ENCODE measurements around the gene EYS.

The EYS gene

DNA sequence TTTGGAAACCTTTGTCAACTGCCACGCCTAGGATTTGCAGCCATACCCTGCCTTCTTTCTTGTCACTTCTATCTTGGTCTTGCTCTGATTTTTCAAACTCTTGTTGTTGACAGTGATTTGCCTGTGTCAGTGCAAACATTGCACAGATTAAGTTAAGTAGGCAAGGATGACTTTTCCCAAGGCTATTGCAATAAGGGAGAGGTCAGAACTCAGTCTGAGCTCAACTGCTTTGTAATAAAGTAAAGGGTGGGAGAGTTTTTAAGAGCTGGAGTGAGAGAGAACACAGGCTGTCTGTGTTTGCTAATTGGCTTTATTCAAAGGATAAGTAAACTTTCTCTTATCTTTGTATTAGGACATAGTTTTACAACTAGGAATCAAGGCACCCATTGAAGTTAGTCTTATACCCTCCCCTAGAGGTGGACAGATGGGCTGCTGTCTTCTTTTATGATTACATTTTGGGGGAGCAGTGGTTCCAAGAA lies 1622.8 kb downstream of the EYS start:
- TF ChIP-seq ZNF274 (IDR thresholded peaks at IDR 0.05; ENCODE audit: low read depth, low read length) (no peak), YY1 (IDR thresholded peaks at IDR 0.05; ENCODE audit: insufficient read depth, insufficient read length) (no peak), SUZ12 (IDR thresholded peaks at IDR 0.05; ENCODE audit: extremely low read depth, insufficient read depth, insufficient read length) (no peak)
- Histone ChIP-seq H3K36me3 (ENCODE audit: insufficient read depth, insufficient read length, low read length) (no peaks in the 10 kb centered on the region), H3K4me1 (ENCODE audit: insufficient read depth, insufficient read length) (no peaks in the 10 kb centered on the region), H3K9me3 (ENCODE audit: insufficient read depth, low read length) (no peaks in the 10 kb centered on the region), H3K4me3 (ENCODE audit: insufficient read length, low read depth) (no peak overlapping the region), H3K27me3 (ENCODE audit: insufficient read depth, insufficient read length) (no peaks in the 10 kb centered on the region), H3K9ac (ENCODE audit: insufficient read length, low read depth) (no peak overlapping the region)
- no peak for DNase-seq (ENCODE audit: low read depth, low spot score)

DNA sequence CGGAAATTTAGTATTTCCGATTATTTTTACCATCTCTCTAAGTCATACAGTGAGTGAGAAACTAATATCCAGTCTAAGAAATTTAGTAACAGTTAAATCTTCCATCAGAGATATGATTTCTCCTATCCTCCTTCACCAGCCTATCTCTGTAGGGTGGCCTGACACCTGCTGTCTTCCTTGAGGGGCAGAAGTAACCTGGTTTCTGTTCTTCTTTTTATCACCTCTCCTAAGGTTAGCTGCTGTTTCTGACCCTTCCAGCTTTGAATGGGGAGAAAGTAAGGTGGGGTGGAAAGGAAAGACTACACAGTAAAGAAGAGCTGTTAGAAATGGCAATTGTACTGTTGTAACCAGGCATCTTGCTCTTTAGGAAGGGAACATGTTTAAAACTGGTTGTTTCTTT lies 1623.8 kb downstream of the EYS start:
- Histone ChIP-seq H3K4me3 (ENCODE audit: insufficient read length, low read depth) (no peak overlapping the region), H3K36me3 (ENCODE audit: insufficient read depth, insufficient read length, low read length) (no peaks in the 10 kb centered on the region), H3K27me3 (ENCODE audit: insufficient read depth, insufficient read length) (no peaks in the 10 kb centered on the region), H3K9me3 (ENCODE audit: insufficient read depth, low read length) (no peaks in the 10 kb centered on the region), H3K4me1 (ENCODE audit: insufficient read depth, insufficient read length) (no peaks in the 10 kb centered on the region), H3K9ac (ENCODE audit: insufficient read length, low read depth) (no peak overlapping the region)
- TF ChIP-seq YY1 (IDR thresholded peaks at IDR 0.05; ENCODE audit: insufficient read depth, insufficient read length), result no peak
- no peak for DNase-seq (ENCODE audit: low read depth, low spot score)

DNA sequence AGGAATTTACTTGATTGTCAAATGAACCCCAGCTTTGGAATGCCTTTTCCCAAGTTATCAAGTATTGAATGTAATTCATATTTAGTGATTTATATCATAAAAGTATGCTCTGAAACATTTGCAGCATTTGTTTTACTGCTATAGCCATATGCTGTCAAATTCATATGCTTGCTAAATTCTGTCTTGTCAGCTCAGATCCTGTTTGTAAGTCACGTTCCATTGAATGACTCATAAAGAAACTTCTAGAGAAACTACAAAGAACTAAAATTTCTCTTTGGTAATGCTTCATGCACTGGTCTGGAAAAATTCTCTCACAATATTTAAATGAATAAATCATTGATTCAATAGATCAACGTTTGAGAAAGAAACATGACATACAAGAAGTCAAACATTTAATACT lies 1625.6 kb downstream of the EYS start:
- H3K27me3 ChIP-seq (ENCODE audit: insufficient read depth, insufficient read length), result no peaks in the 10 kb centered on the region
- no peak for TF ChIP-seq SUZ12 (IDR thresholded peaks at IDR 0.05; ENCODE audit: extremely low read depth, insufficient read depth, insufficient read length)
- no peak for TF ChIP-seq YY1 (IDR thresholded peaks at IDR 0.05; ENCODE audit: insufficient read depth, insufficient read length)
- no peak for TF ChIP-seq ZNF274 (IDR thresholded peaks at IDR 0.05; ENCODE audit: low read depth, low read length)
- no peaks in the 10 kb centered on the region for H3K4me1 ChIP-seq (ENCODE audit: insufficient read depth, insufficient read length)
- no peak overlapping the region for H3K4me3 ChIP-seq (ENCODE audit: insufficient read length, low read depth)
- no peaks in the 10 kb centered on the region for H3K36me3 ChIP-seq (ENCODE audit: insufficient read depth, insufficient read length, low read length)
- no peak overlapping the region for H3K9ac ChIP-seq (ENCODE audit: insufficient read length, low read depth)
- no peaks in the 10 kb centered on the region for H3K9me3 ChIP-seq (ENCODE audit: insufficient read depth, low read length)
- DNase-seq (ENCODE audit: low read depth, low spot score), result no peak

DNA sequence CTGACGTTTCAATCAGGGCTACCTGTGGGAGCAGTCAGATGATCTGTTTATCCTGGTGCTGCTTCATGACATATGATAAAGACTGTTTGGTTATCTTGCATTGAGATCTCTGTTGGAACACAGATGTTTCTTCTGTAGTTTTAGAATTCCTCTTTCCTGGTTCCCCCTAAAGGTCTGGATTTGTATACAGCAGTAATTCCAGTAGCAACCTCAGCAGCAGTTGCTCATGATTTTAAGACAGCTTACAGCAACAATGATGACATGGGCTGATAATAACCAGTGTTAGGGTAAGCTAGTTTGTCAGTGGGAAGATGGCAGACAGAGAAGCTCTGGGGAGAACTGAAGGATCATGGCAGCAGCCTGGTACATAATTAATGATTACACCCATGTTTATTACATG lies 1632.0 kb downstream of the EYS start:
- Histone ChIP-seq H3K27me3 (ENCODE audit: insufficient read depth, insufficient read length) (no peaks in the 10 kb centered on the region), H3K4me1 (ENCODE audit: insufficient read depth, insufficient read length) (no peaks in the 10 kb centered on the region), H3K4me3 (ENCODE audit: insufficient read length, low read depth) (no peak overlapping the region), H3K9ac (ENCODE audit: insufficient read length, low read depth) (no peak overlapping the region), H3K36me3 (ENCODE audit: insufficient read depth, insufficient read length, low read length) (no peaks in the 10 kb centered on the region), H3K9me3 (ENCODE audit: insufficient read depth, low read length) (no peaks in the 10 kb centered on the region)
- TF ChIP-seq YY1 (IDR thresholded peaks at IDR 0.05; ENCODE audit: insufficient read depth, insufficient read length) (no peak), SUZ12 (IDR thresholded peaks at IDR 0.05; ENCODE audit: extremely low read depth, insufficient read depth, insufficient read length) (no peak), ZNF274 (IDR thresholded peaks at IDR 0.05; ENCODE audit: low read depth, low read length) (no peak)
- no peak for DNase-seq (ENCODE audit: low read depth, low spot score)

DNA sequence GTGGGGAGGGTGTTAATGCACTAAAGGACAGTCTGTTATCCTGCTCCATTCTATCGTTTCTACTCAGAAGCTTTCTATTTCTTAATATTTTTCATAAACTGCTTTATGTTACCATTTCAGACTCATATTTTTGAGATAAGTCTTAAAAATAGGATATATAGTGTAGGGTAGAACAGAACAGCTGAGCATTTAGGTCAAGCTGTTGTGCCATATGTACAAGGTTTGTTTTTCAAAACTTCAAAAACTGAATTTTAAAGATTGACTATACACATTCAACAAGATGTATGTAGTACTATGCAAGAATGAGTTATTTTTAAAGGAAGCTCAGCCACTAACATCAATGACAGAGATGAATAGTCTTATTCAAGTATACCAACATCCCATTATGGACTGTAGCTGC lies 1634.3 kb downstream of the EYS start:
- Histone ChIP-seq H3K4me3 (ENCODE audit: insufficient read length, low read depth) (no peak overlapping the region), H3K4me1 (ENCODE audit: insufficient read depth, insufficient read length) (no peaks in the 10 kb centered on the region), H3K9me3 (ENCODE audit: insufficient read depth, low read length) (no peaks in the 10 kb centered on the region), H3K9ac (ENCODE audit: insufficient read length, low read depth) (no peak overlapping the region), H3K36me3 (ENCODE audit: insufficient read depth, insufficient read length, low read length) (no peaks in the 10 kb centered on the region), H3K27me3 (ENCODE audit: insufficient read depth, insufficient read length) (no peaks in the 10 kb centered on the region)
- no peak for TF ChIP-seq SUZ12 (IDR thresholded peaks at IDR 0.05; ENCODE audit: extremely low read depth, insufficient read depth, insufficient read length)
- TF ChIP-seq YY1 (IDR thresholded peaks at IDR 0.05; ENCODE audit: insufficient read depth, insufficient read length), result no peak
- no peak for TF ChIP-seq ZNF274 (IDR thresholded peaks at IDR 0.05; ENCODE audit: low read depth, low read length)
- no peak for DNase-seq (ENCODE audit: low read depth, low spot score)

DNA sequence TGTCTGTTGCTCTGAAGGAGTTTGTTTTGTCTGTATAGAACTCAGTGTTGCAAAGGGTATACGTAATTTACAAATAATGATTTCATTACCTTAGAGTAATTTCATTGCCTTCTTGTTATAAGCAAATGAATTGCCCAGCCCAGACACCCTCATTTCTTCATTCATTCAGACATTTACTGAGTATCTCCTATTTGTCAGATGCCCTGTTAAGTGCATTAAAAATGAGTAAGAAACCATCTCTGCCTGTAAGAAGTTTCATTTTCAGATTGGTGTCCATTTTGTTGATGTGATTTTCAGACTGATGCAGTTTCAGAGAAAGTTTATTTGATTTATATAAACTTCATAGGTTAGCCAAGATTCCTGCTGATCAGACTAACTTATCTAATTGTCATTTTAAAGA lies 1642.1 kb downstream of the EYS start:
- no peaks in the 10 kb centered on the region for H3K27me3 ChIP-seq (ENCODE audit: insufficient read depth, insufficient read length)
- no peaks in the 10 kb centered on the region for H3K36me3 ChIP-seq (ENCODE audit: insufficient read depth, insufficient read length, low read length)
- DNase-seq (ENCODE audit: low read depth, low spot score), result no peak
- H3K9me3 ChIP-seq (ENCODE audit: insufficient read depth, low read length), result no peaks in the 10 kb centered on the region
- no peak overlapping the region for H3K9ac ChIP-seq (ENCODE audit: insufficient read length, low read depth)
- H3K4me3 ChIP-seq (ENCODE audit: insufficient read length, low read depth), result no peak overlapping the region
- TF ChIP-seq SUZ12 (IDR thresholded peaks at IDR 0.05; ENCODE audit: extremely low read depth, insufficient read depth, insufficient read length) (no peak), YY1 (IDR thresholded peaks at IDR 0.05; ENCODE audit: insufficient read depth, insufficient read length) (no peak)
- no peaks in the 10 kb centered on the region for H3K4me1 ChIP-seq (ENCODE audit: insufficient read depth, insufficient read length)

DNA sequence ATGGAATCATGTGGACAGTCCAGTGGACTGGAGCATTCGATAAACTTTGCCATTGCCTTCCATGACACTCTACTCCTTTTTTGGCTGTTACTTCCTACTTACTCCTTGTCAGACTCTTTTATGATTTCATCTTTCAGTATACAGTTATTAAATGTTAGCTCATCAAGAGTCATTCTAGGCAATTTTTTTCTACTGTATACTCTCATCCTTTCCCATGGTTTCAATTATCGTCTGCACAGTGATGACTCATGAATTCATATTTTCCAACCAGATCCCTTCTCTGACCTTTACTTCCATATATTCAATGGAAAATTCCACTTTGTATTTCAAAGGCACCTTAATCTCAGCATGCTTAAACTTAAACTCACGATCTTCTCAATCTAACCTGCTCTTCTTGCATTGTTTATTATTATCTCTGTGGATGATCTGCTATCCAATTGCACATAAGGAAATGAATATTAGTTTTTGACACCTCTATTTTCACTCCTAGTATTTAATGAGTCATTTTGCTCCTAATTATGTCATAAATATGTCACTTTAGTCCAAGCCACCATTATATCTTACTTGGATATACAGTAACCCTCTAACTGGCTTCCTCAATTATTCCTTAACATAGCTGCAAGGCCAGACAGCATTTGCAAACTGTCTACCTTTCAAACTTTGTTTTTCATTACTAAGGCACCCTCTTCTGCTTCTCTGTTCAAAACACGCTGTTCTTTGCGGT lies 1643.9 kb downstream of the EYS start:
- DNase-seq (ENCODE audit: low read depth, low spot score), result no peak
- no peak for TF ChIP-seq YY1 (IDR thresholded peaks at IDR 0.05; ENCODE audit: insufficient read depth, insufficient read length)
- H3K36me3 ChIP-seq (ENCODE audit: insufficient read depth, insufficient read length, low read length), result no peaks in the 10 kb centered on the region
- no peaks in the 10 kb centered on the region for H3K4me1 ChIP-seq (ENCODE audit: insufficient read depth, insufficient read length)
- no peak overlapping the region for H3K9ac ChIP-seq (ENCODE audit: insufficient read length, low read depth)
- no peak overlapping the region for H3K4me3 ChIP-seq (ENCODE audit: insufficient read length, low read depth)
- no peaks in the 10 kb centered on the region for H3K27me3 ChIP-seq (ENCODE audit: insufficient read depth, insufficient read length)
- no peaks in the 10 kb centered on the region for H3K9me3 ChIP-seq (ENCODE audit: insufficient read depth, low read length)
